Neural cell (in vitro differentiated cells): ENCODE data around the gene ATF7. TPM values are rescaled to one million over a fixed set of nuclear protein-coding genes. Genes with fewer than 3 reads are reported as not detected.
A peak's percentile ranks its signal among the peaks of the same experiment; 100 is the strongest.

Source experiments
- H2AFZ ChIP-seq: fragments of 200-600, 300-800 bp; sonication (generic), shearing (Covaris generic); 2 replicates; pipeline ENCODE4 v1.6.0; 2014; ENCODE audit warnings: low read depth, mild to moderate bottlenecking, antibody characterized with exemption, low read length, moderate library complexity
- H3F3A ChIP-seq: fragments of 200-600 bp; shearing (Covaris generic); 2 replicates; pipeline ENCODE4 v1.6.1; 2016; ENCODE audit warnings: mild to moderate bottlenecking, moderate library complexity, mixed read lengths, antibody characterized with exemption, low read length; ENCODE audit not compliant: insufficient read depth, poor library complexity, severe bottlenecking
- H3K27ac ChIP-seq: fragments of 200-600, 300-800 bp; sonication (generic), shearing (Covaris generic); 2 replicates; pipeline ENCODE4 v1.5.1; 2014; ENCODE audit warnings: mild to moderate bottlenecking, low read length, moderate library complexity
- H3K27me3 ChIP-seq: fragments of 300-800, 200-600 bp; sonication (generic), shearing (Covaris generic); 2 replicates; pipeline ENCODE4 v1.6.0; 2014; ENCODE audit warnings: mild to moderate bottlenecking, low read depth, low read length, moderate library complexity; ENCODE audit not compliant: insufficient read depth
- H3K36me3 ChIP-seq: fragments of 300-800, 200-600 bp; sonication (generic), shearing (Covaris generic); 2 replicates; pipeline ENCODE4 v1.5.1; 2014; ENCODE audit warnings: mild to moderate bottlenecking, antibody characterized with exemption, low read length, moderate library complexity; ENCODE audit not compliant: insufficient read depth
- H3K4me2 ChIP-seq: fragments of 300-800, 200-600 bp; sonication (generic), shearing (Covaris generic); 2 replicates; pipeline ENCODE4 v1.6.0; 2014; ENCODE audit warnings: mild to moderate bottlenecking, low read length
- H3K4me3 ChIP-seq: fragments of 300-800, 200-600 bp; sonication (generic), shearing (Covaris generic); 2 replicates; pipeline ENCODE4 v1.5.1; 2014; ENCODE audit warnings: mild to moderate bottlenecking, low read length, moderate library complexity
- H3K79me2 ChIP-seq: fragments of 200-600 bp; shearing (Covaris generic); replicated peaks from 2 replicates; pipeline ENCODE4 v1.6.0; 2014; ENCODE audit warnings: mild to moderate bottlenecking, low read length, moderate library complexity; ENCODE audit not compliant: insufficient read depth
- H3K9ac ChIP-seq: fragments of 300-800, 200-600 bp; sonication (generic), shearing (Covaris generic); 2 replicates; pipeline ENCODE4 v1.6.1; 2016; ENCODE audit warnings: mild to moderate bottlenecking, low read length, mixed read lengths
- H3K9me2 ChIP-seq: fragments of 200-600 bp; shearing (Covaris generic); 2 replicates; pipeline ENCODE4 v1.6.1; 2016; ENCODE audit warnings: mild to moderate bottlenecking, low read length, mixed read lengths; ENCODE audit not compliant: insufficient read depth
- H3K9me3 ChIP-seq: fragments of 200-600, 300-800 bp; sonication (generic), shearing (Covaris generic); 2 replicates; pipeline ENCODE4 v1.6.1; 2016; ENCODE audit warnings: mild to moderate bottlenecking, mixed run types, low read length, moderate library complexity, mixed read lengths
- H4K20me1 ChIP-seq: fragments of 200-600 bp; shearing (Covaris generic); 2 replicates; pipeline ENCODE4 v1.6.1; 2016; ENCODE audit warnings: mild to moderate bottlenecking, mixed run types; ENCODE audit not compliant: insufficient read depth
- CTCF ChIP-seq: fragments of 450-650 bp; IDR thresholded peaks from 2 replicates; pipeline ENCODE4 v1.5.1; 2014; ENCODE audit warnings: antibody characterized with exemption, mild to moderate bottlenecking, moderate library complexity; ENCODE audit not compliant: poor library complexity, severe bottlenecking
- EP300 ChIP-seq: fragments of 450-650 bp; conservative IDR thresholded peaks from 2 replicates; pipeline ENCODE4 v1.6.1; 2014; ENCODE audit warnings: antibody characterized with exemption, mild to moderate bottlenecking, moderate library complexity; ENCODE audit not compliant: poor library complexity, severe bottlenecking
- EZH2 ChIP-seq: fragments of 200-600, 300-800 bp; shearing (Covaris generic), sonication (generic); IDR thresholded peaks from 2 replicates; pipeline ENCODE4 v1.6.1; 2014; ENCODE audit warnings: antibody characterized with exemption, low read length, borderline replicate concordance, mild to moderate bottlenecking; ENCODE audit not compliant: insufficient read depth, poor library complexity, severe bottlenecking
- MXI1 ChIP-seq: fragments of 450-650 bp; conservative IDR thresholded peaks from 2 replicates; pipeline ENCODE4 v1.6.1; 2014; ENCODE audit warnings: antibody characterized with exemption, mild to moderate bottlenecking; ENCODE audit not compliant: poor library complexity, severe bottlenecking
- POLR2AphosphoS5 ChIP-seq: IDR thresholded peaks from 2 replicates; pipeline ENCODE4 v1.6.1; 2012
- RAD21 ChIP-seq: fragments of 450-650 bp; conservative IDR thresholded peaks from 2 replicates; pipeline ENCODE4 v1.6.1; 2014; ENCODE audit warnings: antibody characterized with exemption, mild to moderate bottlenecking, moderate library complexity
- REST ChIP-seq: IDR thresholded peaks from 2 replicates; pipeline ENCODE4 v1.6.1; 2012; ENCODE audit warnings: borderline replicate concordance
- SMC3 ChIP-seq: fragments of 450-650 bp; conservative IDR thresholded peaks from 2 replicates; pipeline ENCODE4 v1.6.1; 2014; ENCODE audit warnings: antibody characterized with exemption, mild to moderate bottlenecking, moderate library complexity; ENCODE audit not compliant: poor library complexity
- TAF1 ChIP-seq: IDR thresholded peaks from 2 replicates; pipeline ENCODE4 v1.6.1; 2012; ENCODE audit warnings: low read depth
- polyA plus RNA-seq: library from polyadenylated mRNA; depleted of rRNA; stranded (reverse); fragments of >200 nt; gene quantifications from 2 replicates; pipeline ENCODE4 v1.2.3, GENCODE V29; 2014

ATF7 gene
- polyA plus RNA-seq, 1 donor from 2014 or later, result 6.3 TPM

GRCh38 chr12:53590652-53591051, 35.5 kb downstream of the ATF7 start:
- Histone ChIP-seq H3K9me3 (no peaks in the 10 kb centered on the region), H2AFZ (no peak overlapping the region), H3K79me2 (peaks cover 10% of the 10 kb centered on the region), H3K9ac (peak overlapping the region; percentile 58), H4K20me1 (no peaks in the 10 kb centered on the region), H3K4me2 (peak overlapping the region; percentile 38), H3K36me3 (no peaks in the 10 kb centered on the region), H3F3A (peaks cover 11% of the 10 kb centered on the region), H3K9me2 (no peaks in the 10 kb centered on the region), H3K27ac (peak overlapping the region; percentile 95), H3K4me3 (peak overlapping the region; percentile 52), H3K27me3 (no peaks in the 10 kb centered on the region)
- TF ChIP-seq TAF1 (no peak), SMC3 (no peak), RAD21 (no peak), EZH2 (no peak), CTCF (no peak), MXI1 (no peak), EP300 (no peak), REST (no peak), POLR2AphosphoS5 (no peak)

- Histone ChIP-seq H3K4me2 (no peak overlapping the region), H3K27ac (peak overlapping the region; percentile 95), H3K27me3 (no peaks in the 10 kb centered on the region), H3K9ac (no peak overlapping the region), H3K36me3 (no peaks in the 10 kb centered on the region), H3K9me3 (no peaks in the 10 kb centered on the region), H3F3A (peaks cover 11% of the 10 kb centered on the region), H3K9me2 (no peaks in the 10 kb centered on the region), H4K20me1 (no peaks in the 10 kb centered on the region), H2AFZ (no peak overlapping the region), H3K79me2 (peaks cover 10% of the 10 kb centered on the region), H3K4me3 (no peak overlapping the region)
- TF ChIP-seq REST, result no peak
- no peak for TF ChIP-seq POLR2AphosphoS5
- TF ChIP-seq TAF1, result no peak
- no peak for TF ChIP-seq MXI1
- no peak for TF ChIP-seq RAD21
- no peak for TF ChIP-seq CTCF
- no peak for TF ChIP-seq EP300
- no peak for TF ChIP-seq SMC3
- TF ChIP-seq EZH2, result no peak
Observed at GRCh38 chr12:53589915-53590314, 36.3 kb downstream of the ATF7 start.
